ENCODE results near the gene FARS2. TPM values are rescaled to one million over a fixed set of nuclear protein-coding genes. Genes with fewer than 3 reads are reported as not detected.

FARS2 gene
- total RNA-seq, 2 experiments from 2014 or later, result 13.8 to 14.3 TPM

GRCh38 chr6:5557506-5557905 is 296.2 kb downstream of the FARS2 start:
- Histone ChIP-seq H3K9me3 (ENCODE audit: low read length) (no peaks in the 10 kb centered on the region), H3K9me2 (ENCODE audit: insufficient read depth, low read length) (no peaks in the 10 kb centered on the region), H3K79me2 (ENCODE audit: insufficient read depth, low read depth, low read length) (no peaks in the 10 kb centered on the region), H2AFZ (ENCODE audit: low read length) (no peak overlapping the region), H4K20me1 (ENCODE audit: insufficient read depth, low read length) (no peaks in the 10 kb centered on the region), H3K36me3 (ENCODE audit: insufficient read depth, low read length) (no peaks in the 10 kb centered on the region), H3K4me1 (ENCODE audit: insufficient read depth, low read length, poor library complexity, severe bottlenecking) (no peaks in the 10 kb centered on the region), H3K27ac (ENCODE audit: low read depth, low read length, poor library complexity, severe bottlenecking) (no peak overlapping the region), H3K4me2 (ENCODE audit: low read length) (no peak overlapping the region), H3K4me3 (ENCODE audit: low read depth, low read length, poor library complexity, severe bottlenecking) (no peak overlapping the region)
- no peak for TF ChIP-seq CTCF (conservative IDR thresholded peaks at IDR 0.05; ENCODE audit: low read length)
- TF ChIP-seq EZH2phosphoT487 (IDR thresholded peaks at IDR 0.05; ENCODE audit: borderline replicate concordance, low read depth, low read length), result no peak
- BruUV-seq (replicated peaks), result no TSS peak
- no peak for DNase-seq (ENCODE audit: low spot score)
- intact Hi-C loops (cut with micrococcal nuclease; ENCODE audit: unreplicated experiment), result no loop called here
- POLR2A ChIA-PET, result interaction anchor here (0.8 kb wide), 1 partner anchor 162 kb away, joined by 3 read pairs; no protein-coding TSS in a partner anchor
- CTCF ChIA-PET (ENCODE audit: unreplicated experiment), result no interaction called here

- Histone ChIP-seq H2AFZ (ENCODE audit: low read length) (no peak overlapping the region), H3K4me3 (ENCODE audit: low read depth, low read length, poor library complexity, severe bottlenecking) (no peak overlapping the region), H3K9me3 (ENCODE audit: low read length) (no peaks in the 10 kb centered on the region), H3K4me2 (ENCODE audit: low read length) (no peak overlapping the region), H3K4me1 (ENCODE audit: insufficient read depth, low read length, poor library complexity, severe bottlenecking) (no peaks in the 10 kb centered on the region), H3K27ac (ENCODE audit: low read depth, low read length, poor library complexity, severe bottlenecking) (no peak overlapping the region), H3K79me2 (ENCODE audit: insufficient read depth, low read depth, low read length) (no peaks in the 10 kb centered on the region), H3K36me3 (ENCODE audit: insufficient read depth, low read length) (no peaks in the 10 kb centered on the region), H4K20me1 (ENCODE audit: insufficient read depth, low read length) (no peaks in the 10 kb centered on the region), H3K9me2 (ENCODE audit: insufficient read depth, low read length) (no peaks in the 10 kb centered on the region)
- no peak for TF ChIP-seq EZH2phosphoT487 (IDR thresholded peaks at IDR 0.05; ENCODE audit: borderline replicate concordance, low read depth, low read length)
- no peak for TF ChIP-seq CTCF (conservative IDR thresholded peaks at IDR 0.05; ENCODE audit: low read length)
- BruUV-seq (replicated peaks), result no TSS peak
- no peak for DNase-seq (ENCODE audit: low spot score)
- intact Hi-C loops (cut with micrococcal nuclease; ENCODE audit: unreplicated experiment), result loop anchor here (1.0 kb wide), 1 partner anchor 16 kb away; no protein-coding TSS in a partner anchor
- CTCF ChIA-PET (ENCODE audit: unreplicated experiment), result no interaction called here
- POLR2A ChIA-PET, result interaction anchor here (0.6 kb wide), 1 partner anchor 43 kb away, joined by 4 read pairs; no protein-coding TSS in a partner anchor
Measured at GRCh38 chr6:5559651-5560050, 298.3 kb downstream of the FARS2 start.

- H4K20me1 ChIP-seq (ENCODE audit: insufficient read depth, low read length), result no peaks in the 10 kb centered on the region
- BruUV-seq (replicated peaks), result no TSS peak
- no peak overlapping the region for H2AFZ ChIP-seq (ENCODE audit: low read length)
- POLR2A ChIA-PET, result no interaction called here
- H3K4me3 ChIP-seq (ENCODE audit: low read depth, low read length, poor library complexity, severe bottlenecking), result no peak overlapping the region
- H3K4me2 ChIP-seq (ENCODE audit: low read length), result no peak overlapping the region
- no peaks in the 10 kb centered on the region for H3K36me3 ChIP-seq (ENCODE audit: insufficient read depth, low read length)
- no peak for TF ChIP-seq CTCF (conservative IDR thresholded peaks at IDR 0.05; ENCODE audit: low read length)
- no peaks in the 10 kb centered on the region for H3K9me3 ChIP-seq (ENCODE audit: low read length)
- intact Hi-C loops (cut with micrococcal nuclease; ENCODE audit: unreplicated experiment), result no loop called here
- CTCF ChIA-PET (ENCODE audit: unreplicated experiment), result no interaction called here
- DNase-seq (ENCODE audit: low spot score), result no peak
- no peaks in the 10 kb centered on the region for H3K9me2 ChIP-seq (ENCODE audit: insufficient read depth, low read length)
- H3K27ac ChIP-seq (ENCODE audit: low read depth, low read length, poor library complexity, severe bottlenecking), result no peak overlapping the region
- no peaks in the 10 kb centered on the region for H3K79me2 ChIP-seq (ENCODE audit: insufficient read depth, low read depth, low read length)
- H3K4me1 ChIP-seq (ENCODE audit: insufficient read depth, low read length, poor library complexity, severe bottlenecking), result no peaks in the 10 kb centered on the region
Measured at GRCh38 chr6:5562277-5562676, 301.0 kb downstream of the FARS2 start.
